DMS79 treated with DMSO at 0.1 percent for 48 hours (cell line): ENCODE data around the gene AMBRA1.
"Not testable (repeated sequence)": the region's sequence is repeated elsewhere in the genome, so short reads cannot be mapped to it uniquely, and the experiment has no call there.

Source experiments
- DNase-seq: peaks from one replicate; lab custom pipeline; 2025; lab: John Stamatoyannopoulos, UW

The AMBRA1 gene

DNA sequence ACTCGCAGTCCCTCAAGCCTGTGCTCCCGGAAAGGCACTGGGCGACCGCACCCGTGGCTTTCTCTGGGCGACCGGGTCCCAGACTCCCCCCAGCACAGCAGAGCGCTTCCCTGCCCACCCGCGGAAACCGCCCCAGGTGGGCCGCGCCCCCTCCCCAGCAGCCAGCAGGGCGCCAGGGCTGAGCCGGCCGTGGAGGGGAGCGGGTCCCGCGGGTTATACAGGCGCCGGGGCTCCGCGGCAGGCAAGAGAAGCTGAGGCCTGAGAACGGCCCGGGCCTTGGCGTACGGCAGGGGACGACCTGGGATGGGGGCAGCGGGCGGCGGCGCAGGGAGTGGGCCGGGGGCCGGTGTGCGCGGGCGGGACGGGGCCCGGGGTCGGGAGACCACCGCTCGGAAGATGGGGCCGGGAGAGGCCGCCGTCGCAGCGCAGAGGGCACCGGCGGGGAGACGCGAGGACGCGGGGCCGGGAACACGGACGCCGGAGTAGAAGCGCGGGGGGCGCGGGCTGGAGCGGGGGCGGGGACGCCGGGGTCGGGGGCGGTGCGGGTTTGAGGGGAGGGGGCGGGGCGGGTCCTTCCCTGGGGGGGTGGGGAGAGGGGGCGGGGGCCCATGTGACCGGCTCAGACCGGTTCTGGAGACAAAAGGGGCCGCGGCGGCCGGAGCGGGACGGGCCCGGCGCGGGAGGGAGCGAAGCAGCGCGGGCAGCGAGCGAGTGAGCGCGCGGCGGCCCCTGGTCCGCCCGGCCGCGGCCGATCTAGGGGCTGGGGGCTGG lies 212.6 kb downstream of the AMBRA1 start, which contains the start of gene MDK:
MDK (plus strand) TSS at position 622 of the 771 bp plus-strand sequence. CDS start 389 bp downstream, outside the sequence.
- peak; percentile 43 for DNase-seq

DNA sequence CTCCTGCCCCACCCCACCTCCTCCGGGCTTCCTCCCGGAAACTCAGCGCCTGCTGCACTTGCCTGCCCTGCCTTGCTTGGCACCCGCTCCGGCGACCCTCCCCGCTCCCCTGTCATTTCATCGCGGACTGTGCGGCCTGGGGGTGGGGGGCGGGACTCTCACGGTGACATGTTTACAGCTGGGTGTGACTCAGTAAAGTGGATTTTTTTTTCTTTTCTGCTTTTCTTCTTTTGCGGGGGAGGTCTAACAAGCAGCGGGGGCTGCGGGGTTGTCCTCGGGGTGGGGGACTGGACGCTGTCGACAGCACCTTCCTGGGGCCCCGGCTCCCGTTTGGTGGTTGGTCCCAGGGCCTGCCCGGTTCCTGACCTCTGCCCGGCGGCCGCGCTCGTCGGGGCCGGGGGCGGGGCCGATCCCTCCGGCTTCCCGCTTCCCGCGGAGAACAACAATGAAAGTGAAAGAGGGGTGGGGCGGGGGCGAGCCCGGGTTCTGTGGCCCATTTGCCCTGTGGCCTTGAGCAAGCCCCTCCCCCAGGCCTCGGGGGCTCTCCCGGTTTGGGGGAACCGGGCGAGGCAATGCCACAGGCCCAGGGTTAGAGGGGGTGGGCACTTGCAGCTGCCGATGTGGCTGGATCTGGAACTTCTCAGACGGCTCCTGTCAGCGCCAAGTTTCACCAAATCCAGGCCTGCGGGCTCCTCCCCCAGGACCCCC lies 213.3 kb downstream of the AMBRA1 start:
- peak; percentile 62 for DNase-seq

DNA sequence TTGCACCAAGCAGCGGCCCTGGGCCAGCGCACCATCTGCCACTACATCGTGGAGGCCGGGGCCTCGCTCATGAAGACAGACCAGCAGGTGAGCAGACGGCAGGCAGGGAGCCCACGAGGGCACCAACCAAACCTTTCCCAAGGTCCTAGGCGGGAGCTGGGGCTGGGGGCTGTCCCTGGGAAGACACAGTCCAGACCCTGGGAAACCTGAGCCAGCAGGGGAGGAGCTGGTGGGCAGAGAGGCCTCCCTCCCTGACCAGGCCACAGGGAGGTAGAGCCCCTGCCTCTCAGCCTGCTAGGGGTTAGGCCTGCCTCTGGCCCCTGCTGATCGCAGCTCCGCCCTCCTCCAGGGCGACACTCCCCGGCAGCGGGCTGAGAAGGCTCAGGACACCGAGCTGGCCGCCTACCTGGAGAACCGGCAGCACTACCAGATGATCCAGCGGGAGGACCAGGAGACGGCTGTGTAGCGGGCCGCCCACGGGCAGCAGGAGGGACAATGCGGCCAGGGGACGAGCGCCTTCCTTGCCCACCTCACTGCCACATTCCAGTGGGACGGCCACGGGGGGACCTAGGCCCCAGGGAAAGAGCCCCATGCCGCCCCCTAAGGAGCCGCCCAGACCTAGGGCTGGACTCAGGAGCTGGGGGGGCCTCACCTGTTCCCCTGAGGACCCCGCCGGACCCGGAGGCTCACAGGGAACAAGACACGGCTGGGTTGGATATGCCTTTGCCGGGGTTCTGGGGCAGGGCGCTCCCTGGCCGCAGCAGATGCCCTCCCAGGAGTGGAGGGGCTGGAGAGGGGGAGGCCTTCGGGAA lies 214.1 kb downstream of the AMBRA1 start:
- DNase-seq, result peak; percentile 24

DNA sequence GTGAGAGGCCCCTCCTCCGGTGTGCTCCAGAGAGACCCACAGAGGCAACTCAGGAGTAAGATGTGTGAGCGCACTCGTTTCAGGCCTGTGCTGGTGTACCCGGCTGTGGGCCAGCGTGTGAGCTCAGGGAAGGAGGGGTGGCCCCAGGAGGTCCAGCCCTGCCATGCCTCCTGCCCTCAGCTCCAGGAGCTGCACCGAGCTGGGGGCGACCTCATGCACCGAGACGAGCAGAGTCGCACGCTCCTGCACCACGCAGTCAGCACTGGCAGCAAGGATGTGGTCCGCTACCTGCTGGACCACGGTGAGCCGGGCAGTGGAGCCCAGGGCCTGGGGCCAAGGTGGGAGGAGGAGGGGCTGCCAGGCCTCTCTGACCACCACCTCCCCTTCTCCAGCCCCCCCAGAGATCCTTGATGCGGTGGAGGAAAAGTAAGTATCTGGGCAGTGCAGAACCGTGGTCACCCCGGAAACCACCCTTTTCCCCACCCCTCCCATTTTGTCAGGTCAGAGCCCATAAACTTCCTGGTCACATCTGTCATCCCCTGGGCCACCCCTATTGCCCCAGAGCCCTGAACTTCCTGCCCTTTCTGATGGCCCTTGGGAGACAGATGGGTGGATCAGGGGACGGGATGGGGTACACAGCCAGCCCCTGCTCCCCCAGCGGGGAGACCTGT lies 214.9 kb downstream of the AMBRA1 start:
- DNase-seq, result no peak

DNA sequence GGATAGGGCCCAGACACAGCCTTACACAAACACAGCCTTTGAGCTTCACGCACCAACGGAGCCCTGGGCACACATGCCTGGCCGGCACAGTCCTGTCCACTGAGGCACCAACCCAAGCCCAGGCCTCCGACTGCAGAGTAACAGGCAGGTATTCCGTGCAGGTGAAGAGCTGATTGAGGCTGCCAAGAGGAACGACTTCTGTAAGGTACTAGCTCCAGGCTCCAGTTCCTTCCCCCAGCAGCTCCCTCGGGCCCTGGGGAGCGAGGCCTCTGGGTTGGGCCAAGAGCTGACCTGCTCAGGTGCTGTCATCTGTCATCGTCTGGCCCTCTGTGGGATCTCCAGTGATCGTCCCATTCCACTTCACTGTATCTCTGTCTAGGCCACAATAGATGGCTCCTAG lies 215.5 kb downstream of the AMBRA1 start:
- no peak for DNase-seq

DNA sequence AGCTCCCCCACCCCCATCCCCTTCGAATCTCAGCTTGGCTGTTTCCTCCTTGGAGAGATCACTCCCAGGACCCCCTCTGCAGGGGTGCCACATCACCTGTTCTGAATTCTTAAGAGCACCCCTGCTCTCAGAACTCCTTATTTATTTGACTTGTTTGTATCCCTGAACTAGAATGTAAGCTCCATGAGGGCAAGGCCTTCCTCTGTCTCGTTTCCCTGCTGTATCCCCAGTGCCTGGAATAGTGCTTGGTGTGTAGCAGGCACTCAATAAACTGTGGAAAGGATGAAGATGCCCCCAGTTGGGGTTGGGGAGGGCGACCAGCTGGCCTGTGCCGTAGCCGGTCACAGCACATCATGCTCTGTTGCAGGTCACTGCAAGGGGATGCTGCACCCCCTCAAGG lies 216.0 kb downstream of the AMBRA1 start:
- no peak for DNase-seq

DNA sequence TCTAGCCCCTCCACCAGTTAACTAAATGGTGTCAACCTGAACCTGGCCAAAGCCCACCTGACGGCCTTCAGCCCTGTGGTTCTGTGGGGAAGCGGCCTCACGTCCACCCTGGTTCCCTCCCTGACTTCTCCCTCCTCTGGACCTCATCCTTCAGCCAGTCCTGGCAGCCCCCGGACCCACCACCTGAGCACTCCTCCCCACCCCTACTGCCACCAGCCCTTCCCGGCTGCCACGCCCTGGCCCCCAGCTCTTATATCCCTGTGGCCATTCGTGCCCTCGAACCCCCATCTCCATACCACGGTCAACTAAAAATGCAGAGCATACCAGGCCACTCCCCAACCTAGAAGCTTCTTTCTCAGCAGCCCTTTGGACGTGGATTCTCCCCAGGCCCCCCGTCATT lies 216.5 kb downstream of the AMBRA1 start:
- DNase-seq, result no peak

DNA sequence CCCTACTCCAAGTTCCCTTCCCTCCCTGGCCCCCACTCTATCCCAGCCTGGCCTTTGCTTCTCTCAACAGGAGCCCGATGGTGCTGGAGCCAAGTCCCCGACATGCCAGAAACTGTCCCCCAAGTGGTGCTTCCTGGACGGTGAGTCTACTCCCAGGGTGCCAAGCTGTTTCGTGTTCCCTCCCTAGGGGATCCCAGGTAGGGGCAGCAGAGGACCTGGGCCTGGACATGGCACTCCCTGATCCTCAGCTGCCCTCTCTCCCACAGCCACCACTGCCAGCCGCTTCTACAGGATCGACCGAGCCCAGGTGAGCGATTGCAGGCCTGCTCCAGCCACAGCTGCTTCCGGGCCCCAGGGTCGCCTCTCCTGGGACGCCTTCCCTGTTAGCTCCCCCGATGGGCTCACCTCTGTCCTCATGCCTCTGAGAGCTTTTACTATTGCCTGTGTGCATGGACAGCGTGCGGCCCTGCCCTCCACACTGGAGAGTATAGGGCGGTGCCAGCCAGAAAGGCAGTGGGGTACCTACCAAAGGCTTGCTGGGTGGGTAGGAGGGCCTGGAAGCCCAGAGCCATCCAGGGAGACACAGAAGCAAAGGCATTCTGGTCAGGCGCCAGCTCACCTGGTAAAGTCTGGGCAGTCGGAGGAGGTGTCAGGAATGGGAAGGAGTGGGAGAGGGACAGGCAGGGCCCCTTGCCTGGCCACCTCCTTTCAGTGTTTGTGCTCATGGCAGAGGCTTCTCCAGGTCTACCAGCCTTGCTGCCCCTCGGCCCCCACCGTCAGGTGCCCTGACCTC lies 217.4 kb downstream of the AMBRA1 start:
- no peak for DNase-seq

DNA sequence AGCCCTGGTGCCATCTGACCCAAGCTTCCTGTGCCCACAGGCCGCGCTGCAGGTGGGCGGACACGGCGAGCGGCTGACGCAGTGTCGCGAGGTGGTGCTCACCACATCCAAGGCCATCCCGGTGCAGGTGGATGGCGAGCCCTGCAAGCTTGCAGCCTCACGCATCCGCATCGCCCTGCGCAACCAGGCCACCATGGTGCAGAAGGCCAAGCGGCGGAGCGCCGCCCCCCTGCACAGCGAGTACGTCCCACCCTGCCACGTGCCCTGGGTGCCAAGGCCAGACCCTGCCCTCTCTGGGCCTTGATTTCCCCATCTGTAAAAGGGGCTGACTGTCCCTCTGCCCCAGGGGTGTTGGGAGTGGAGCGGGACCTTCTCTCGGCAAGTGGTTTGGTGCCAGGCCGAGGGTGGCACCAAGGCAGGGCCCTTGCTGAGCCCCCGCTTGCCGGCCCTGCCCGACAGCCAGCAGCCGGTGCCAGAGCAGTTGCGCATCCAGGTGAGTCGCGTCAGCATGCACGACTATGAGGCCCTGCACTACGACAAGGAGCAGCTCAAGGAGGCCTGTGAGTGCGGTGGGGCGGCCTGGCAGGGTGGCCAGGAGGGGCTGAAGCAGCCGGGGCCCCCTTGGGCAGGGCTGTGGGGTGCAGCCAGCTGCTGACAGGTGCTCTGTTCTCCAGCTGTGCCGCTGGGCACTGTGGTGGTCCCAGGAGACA lies 218.3 kb downstream of the AMBRA1 start:
- no peak for DNase-seq

DNA sequence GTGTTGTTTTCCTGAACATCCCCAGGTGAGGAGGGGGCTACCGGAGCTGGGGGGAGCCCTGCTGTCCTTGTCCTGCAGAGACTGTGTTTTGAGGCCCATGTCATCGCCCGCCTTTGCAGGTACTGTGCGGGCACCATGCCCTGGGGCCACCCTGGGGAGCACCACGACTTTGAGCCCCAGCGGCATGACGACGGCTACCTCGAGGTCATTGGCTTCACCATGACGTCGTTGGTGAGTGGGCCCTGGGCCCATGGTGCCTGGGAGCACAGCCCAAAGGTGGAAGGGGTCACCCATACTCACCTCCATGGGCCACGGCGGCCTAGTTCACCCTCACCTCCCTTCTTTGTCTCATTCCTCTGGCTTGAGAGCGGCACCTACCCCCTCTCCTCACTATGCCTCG lies 219.0 kb downstream of the AMBRA1 start:
- DNase-seq, result no peak

DNA sequence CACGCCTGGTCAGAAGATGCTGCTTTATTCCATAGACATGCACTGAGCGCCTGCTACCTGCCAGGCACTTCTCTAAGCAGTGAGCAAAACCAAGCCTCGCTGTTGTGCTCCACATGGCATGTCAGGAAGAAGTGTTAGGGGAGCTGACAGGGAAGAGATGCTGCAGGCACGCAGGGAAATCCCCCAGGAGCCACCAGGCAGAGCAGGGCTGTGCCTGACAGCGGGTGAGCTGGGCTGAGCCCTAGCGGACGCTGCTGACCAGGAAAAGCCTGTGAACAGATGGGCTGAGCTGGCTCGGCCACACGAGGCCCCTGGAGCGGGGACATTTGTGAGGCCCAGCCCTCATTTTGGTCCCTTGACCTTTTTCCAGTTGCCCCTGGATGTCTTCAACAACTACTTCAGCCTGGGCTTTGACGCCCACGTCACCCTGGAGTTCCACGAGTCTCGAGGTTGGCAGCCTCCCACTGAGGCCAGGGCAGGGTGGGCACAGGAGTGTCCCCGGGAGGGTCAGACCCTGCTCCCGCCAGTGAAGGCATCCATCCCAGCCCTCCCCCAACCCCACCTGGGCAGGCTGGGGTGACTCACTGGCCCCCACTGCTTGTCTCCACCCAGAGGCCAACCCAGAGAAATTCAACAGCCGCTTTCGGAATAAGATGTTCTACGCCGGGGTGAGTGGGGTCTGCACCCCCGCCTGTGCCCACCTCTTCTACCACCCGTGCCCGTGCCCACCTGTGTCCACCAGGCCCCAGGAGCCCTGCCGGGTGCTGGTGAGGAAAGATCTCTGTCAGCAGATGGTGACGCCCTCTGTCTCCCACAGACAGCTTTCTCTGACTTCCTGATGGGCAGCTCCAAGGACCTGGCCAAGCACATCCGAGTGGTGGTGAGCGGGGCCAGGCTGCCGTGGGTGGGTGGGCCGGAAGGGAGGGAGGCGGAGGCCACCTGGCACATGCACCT lies 219.8 kb downstream of the AMBRA1 start:
- DNase-seq, result no peak

DNA sequence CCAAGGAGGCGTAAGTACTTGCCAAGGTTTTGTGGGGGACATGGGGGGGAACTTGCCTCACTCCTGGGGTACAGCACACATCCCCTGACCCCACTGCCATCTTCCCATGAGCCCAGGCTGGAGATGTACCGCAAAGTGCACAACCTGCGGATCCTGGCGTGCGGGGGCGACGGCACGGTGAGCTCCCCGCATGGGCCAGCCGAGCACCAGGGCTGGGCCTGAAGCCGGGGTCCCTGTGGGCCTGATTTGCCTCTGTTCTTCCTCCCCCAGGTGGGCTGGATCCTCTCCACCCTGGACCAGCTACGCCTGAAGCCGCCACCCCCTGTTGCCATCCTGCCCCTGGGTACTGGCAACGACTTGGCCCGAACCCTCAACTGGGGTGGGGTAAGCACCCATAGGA lies 221.3 kb downstream of the AMBRA1 start:
- not testable (repeated sequence) for DNase-seq

DNA sequence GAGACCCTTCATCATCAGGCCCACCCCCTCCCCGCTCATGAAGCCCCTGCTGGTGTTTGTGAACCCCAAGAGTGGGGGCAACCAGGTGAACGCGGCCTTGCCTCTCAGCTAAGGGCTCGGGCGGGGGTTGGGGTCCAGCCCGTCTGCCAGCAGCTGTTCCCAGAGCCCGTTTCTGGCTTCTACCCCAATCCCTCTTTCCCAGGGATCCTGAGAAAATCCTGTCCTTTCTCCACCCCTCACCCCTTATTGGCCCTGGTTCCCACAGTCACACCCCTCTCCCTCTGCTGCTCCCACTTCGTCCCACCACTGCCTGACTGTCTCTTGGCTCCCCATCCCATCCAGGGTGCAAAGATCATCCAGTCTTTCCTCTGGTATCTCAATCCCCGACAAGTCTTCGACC lies 221.7 kb downstream of the AMBRA1 start:
- DNase-seq, result no peak

DNA sequence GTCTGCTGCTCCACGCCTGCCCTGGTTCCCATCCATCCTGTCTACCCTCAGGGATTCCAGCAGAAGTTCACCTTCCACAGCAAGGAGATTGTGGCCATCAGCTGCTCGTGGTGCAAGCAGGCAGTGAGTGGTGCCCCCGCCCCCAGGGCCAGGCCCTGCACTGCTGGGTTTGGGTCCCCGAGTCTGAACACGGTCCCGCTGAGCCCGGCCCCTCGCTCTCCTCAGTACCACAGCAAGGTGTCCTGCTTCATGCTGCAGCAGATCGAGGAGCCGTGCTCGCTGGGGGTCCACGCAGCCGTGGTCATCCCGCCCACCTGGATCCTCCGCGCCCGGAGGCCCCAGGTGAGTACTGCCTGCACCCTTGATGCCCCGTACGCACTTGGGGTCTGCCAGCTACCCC lies 222.6 kb downstream of the AMBRA1 start:
- not testable (repeated sequence) for DNase-seq

DNA sequence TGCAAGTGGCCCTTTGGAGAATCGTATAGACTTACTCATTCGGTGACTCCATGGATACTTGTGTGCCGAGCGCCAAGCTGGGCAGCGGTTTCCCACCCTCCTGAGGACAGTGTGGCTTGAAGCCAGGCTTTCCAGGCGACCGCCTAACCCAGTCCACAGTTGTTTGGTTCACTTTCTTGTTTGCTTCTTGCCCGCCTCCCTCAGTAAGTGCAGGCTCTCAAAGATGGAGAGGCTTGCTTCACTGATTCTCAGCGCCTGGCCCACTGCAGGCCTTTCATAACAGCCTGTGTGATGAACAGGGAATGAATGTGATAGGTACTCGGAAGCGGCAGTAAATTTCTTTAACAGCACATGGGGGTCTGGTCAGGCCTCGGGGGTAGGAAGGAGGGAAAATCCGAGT lies 223.6 kb downstream of the AMBRA1 start:
- peak; percentile 93 for DNase-seq

DNA sequence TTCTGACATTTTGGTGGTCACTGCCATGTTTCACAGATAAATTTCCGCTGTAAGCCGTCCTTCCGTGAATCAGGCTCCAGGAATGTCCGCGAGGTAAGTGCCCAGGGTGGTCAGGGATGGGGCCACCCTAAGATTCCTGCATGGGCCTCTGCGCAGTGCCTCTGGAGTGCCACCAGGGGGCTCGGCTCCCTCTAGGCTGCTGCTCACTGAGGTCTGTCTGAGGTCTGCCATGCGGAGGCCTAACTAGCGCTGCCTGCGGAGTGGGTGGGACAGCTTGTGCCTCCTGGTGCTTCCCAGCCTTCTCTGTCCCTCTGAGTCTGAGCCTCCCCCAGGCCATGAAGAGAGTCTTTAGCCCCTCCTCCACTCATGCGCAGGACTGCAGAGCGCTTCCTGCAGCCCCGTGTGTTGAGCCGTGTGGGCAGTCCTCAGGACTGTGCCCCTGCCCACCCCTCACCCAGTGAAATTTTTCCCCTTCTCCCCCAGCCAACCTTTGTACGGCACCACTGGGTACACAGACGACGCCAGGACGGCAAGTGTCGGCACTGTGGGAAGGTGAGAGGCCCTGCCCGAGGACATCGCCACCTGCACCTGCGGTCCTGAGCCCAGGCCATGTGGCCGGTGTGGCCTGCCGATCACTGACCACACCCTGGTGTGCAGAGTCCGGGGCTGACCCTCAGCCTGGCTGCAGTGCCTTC lies 224.2 kb downstream of the AMBRA1 start:
- peak; percentile 72 for DNase-seq

DNA sequence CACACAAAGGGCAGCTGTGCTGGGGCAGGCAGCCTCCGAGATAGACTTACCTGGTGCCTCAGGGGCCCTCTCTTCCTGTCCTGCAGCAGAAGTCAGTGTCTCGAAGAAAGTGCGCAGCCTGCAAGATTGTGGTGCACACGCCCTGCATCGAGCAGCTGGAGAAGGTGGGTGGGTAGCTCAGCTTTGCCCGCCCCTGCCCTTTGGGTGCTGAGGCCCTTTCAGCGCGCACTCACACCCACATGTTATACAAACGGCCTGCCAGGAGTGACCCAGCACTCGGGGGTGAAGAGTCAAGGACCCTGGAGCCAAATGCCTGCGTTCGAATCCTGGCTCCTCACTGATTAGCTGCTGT lies 225.9 kb downstream of the AMBRA1 start:
- no peak for DNase-seq

DNA sequence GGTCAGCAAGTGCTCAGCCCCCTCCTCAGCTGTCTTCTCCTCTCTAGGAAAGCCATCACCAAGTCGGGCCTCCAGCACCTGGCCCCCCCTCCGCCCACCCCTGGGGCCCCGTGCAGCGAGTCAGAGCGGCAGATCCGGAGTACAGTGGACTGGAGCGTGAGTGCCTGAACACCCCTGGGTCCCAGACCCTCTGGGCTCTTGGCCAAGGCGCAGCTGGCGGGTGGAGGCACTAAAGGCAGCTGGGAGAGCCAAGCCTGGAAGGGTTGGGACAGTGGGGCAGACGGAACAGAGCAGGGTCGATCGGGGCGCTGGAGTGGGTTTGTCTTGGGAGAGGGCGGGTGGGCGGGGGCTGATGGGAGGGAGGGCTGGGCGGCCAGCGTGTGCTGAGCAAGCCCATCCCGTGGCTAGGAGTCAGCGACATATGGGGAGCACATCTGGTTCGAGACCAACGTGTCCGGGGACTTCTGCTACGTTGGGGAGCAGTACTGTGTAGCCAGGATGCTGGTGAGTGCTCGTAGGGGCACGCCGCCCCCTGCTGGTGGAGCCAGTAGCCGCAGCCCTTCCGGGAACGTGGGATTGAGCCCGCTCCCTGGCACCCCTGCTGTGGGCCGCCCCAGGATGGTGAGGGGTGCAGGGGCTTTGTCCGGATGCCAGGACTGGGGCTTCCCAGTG lies 226.4 kb downstream of the AMBRA1 start:
- peak; percentile 23 for DNase-seq
